AG04450 (cell line): ENCODE results near the gene PER1. TPM values are rescaled to one million over a fixed set of nuclear protein-coding genes. Genes with fewer than 3 reads are reported as not detected.

Experiments used
- CTCF ChIA-PET: fragments of 300-600, 350-600 bp; formaldehyde crosslinking; extraction: SDS; loops from one replicate; lab custom pipeline; 2022; ENCODE audit warnings: antibody characterized with exemption, inconsistent platforms; lab: Charles Lee
- POLR2A ChIA-PET: fragments of 350-600 bp; formaldehyde crosslinking; extraction: SDS; loops from one replicate; lab custom pipeline; 2021; ENCODE audit warnings: antibody characterized with exemption, inconsistent platforms; lab: Yijun Ruan, JAX
- DNase-seq: peaks from one replicate; pipeline ENCODE4 v3.0.0-alpha.2; 2011; ENCODE audit warnings: low read depth, low spot score
- H3K27ac ChIP-seq: one replicate; pipeline ENCODE4 v1.5.1; 2012; ENCODE audit warnings: low read depth, low read length, control low read depth
- H3K27me3 ChIP-seq: one replicate; pipeline ENCODE4 v1.6.0; 2012; ENCODE audit warnings: low read length; ENCODE audit not compliant: control insufficient read depth, insufficient read depth
- H3K4me3 ChIP-seq: 2 replicates; pipeline ENCODE4 v1.5.1; 2011; ENCODE audit warnings: mild to moderate bottlenecking, low read depth, low read length, control low read depth
- H3K9me3 ChIP-seq: 2 replicates; pipeline ENCODE4 v1.5.1; 2012; ENCODE audit warnings: low read length; ENCODE audit not compliant: control insufficient read depth, insufficient read depth
- polyA plus RNA-seq: library from polyadenylated mRNA; depleted of rRNA; stranded (reverse); fragments of >200 nt; gene quantifications from 2 replicates; pipeline ENCODE4 v1.2.3, GENCODE V29; 2011
- TF ChIP-seq, protein P1 (sequence below): IDR thresholded peaks from 2 replicates; pipeline ENCODE4 v1.5.1; 2011; ENCODE audit warnings: low read depth, low read length, control low read depth, inconsistent platforms

Gene PER1
- polyA plus RNA-seq, 1 experiment = 3.1 TPM

DNA sequence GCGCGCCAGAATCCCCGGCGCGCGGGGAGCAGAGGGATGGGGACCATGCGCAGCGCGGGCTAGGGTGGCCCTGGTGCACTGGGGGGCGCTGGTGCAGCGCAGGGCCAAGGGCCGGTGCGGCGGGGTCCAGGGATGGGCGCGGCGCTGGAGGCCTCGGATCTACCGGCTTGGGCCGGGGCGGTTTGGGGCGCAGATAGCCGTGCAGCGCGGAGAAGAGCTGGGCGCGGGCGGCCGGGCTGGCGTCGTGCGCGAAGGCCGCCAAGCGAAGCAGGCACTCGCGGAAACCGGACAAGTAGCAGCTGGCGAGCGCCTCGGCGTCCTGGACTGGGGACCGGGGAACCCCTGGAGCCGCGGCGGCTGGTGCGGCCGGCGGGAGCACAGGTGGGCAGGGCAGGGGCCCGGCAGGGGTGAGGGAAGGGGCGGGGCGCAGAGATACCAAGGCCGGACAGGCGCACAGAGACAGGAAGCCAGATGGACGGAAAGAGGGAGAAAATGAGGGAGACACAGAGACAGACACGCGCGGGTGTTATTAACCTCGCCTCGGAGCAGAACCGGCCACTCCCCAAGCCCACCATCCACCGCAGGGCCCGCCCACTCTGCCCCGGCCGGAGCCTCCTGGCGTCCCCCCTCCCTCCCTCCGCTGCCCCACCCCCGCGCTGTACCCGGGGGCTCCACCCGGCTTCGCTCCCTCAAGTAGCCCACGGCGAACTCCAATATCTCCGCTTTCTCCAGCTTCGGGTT lies 30.4 kb downstream of the PER1 start:
- ChIA-PET POLR2A (interaction anchor here (0.7 to 1.1 kb wide), 3 partner anchors 51 to 101 kb away, joined by 3 to 5 read pairs (median 3); no protein-coding TSS in a partner anchor), CTCF (interaction anchor here (0.6 to 1.2 kb wide), 3 partner anchors 12 to 55 kb away, joined by 3 read pairs; no protein-coding TSS in a partner anchor)
- Histone ChIP-seq H3K9me3 (no peaks in the 10 kb centered on the region; the same call in 1 of the 2 replicates), H3K4me3 (peak overlapping the region; percentile 69), H3K27ac (no peak overlapping the region), H3K27me3 (peaks cover 12% of the 10 kb centered on the region)
- TF ChIP-seq, protein P1, sequence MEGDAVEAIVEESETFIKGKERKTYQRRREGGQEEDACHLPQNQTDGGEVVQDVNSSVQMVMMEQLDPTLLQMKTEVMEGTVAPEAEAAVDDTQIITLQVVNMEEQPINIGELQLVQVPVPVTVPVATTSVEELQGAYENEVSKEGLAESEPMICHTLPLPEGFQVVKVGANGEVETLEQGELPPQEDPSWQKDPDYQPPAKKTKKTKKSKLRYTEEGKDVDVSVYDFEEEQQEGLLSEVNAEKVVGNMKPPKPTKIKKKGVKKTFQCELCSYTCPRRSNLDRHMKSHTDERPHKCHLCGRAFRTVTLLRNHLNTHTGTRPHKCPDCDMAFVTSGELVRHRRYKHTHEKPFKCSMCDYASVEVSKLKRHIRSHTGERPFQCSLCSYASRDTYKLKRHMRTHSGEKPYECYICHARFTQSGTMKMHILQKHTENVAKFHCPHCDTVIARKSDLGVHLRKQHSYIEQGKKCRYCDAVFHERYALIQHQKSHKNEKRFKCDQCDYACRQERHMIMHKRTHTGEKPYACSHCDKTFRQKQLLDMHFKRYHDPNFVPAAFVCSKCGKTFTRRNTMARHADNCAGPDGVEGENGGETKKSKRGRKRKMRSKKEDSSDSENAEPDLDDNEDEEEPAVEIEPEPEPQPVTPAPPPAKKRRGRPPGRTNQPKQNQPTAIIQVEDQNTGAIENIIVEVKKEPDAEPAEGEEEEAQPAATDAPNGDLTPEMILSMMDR = peak; percentile 43
- DNase-seq = no peak

DNA sequence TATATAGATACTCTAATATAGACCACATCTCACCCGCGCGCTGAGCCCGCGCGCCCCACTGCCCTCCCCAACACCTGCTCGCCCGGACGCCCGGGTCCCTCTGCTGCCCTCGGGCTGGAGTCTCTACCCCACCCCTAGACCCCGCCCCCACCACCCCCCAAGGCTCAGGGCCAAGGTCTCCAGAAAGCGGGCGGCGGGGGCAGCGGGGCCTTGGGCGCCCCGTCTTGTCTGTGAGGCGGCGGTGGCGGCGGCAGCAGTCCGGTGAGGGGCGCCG lies 30.9 kb downstream of the PER1 start:
- Histone ChIP-seq H3K4me3 (peak overlapping the region; percentile 69), H3K9me3 (no peaks in the 10 kb centered on the region; the same call in 1 of the 2 replicates), H3K27me3 (peaks cover 17% of the 10 kb centered on the region), H3K27ac (no peak overlapping the region)
- TF ChIP-seq, protein P1 = no peak
- no peak for DNase-seq
- CTCF ChIA-PET = no interaction called here
- POLR2A ChIA-PET = no interaction called here

DNA sequence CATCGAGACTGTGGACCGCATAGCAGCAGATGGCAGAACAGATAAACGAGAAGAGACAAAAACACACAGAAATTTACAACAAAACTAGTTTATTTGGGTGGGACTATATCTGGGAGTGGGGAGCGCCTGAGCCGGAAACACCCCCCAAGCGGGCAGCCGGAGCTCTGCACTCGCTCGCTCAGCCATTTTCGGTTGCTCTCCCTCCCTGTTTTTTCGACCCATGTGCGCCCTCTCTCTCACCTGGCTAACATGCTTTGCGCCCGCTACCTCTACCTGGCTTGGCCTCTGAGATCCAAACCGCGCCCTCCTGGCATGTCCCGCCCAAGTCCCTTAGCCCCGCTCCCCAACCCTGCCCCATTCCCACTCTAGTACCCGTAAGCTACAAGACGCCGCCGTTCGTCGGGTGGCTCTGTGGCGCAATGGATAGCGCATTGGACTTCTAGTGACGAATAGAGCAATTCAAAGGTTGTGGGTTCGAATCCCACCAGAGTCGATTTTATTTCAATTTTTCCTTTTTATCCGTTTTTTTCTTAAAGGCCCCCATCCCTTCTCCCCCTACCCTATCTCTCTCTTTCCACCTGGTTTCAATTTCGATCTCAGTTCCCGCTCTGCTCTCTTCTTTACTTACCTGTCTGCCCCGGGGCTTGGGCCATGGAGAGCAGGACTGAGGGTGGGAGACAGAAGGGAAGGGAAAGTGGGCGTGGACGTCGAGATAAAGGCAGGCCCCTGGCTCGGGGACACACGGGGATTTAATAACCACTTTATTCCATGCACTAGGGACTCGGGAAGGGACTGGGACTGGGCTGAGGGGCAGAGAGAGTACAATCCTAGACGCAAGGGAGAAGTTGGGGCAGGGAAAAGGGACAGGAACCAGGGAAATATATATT lies 31.4 kb downstream of the PER1 start:
- TF ChIP-seq, protein P1 = peak; percentile 36
- Histone ChIP-seq H3K27ac (no peak overlapping the region), H3K9me3 (no peaks in the 10 kb centered on the region; the same call in 1 of the 2 replicates), H3K4me3 (peak overlapping the region; percentile 69), H3K27me3 (peaks cover 22% of the 10 kb centered on the region)
- POLR2A ChIA-PET = interaction anchor here (1.5 to 2.8 kb wide), 2 partner anchors 53 to 90 kb away, joined by 4 to 18 read pairs; partner anchors contain the start of gene AURKB
- CTCF ChIA-PET = interaction anchor here (1.2 to 3.8 kb wide), 6 partner anchors 10 to 101 kb away, joined by 6 to 71 read pairs (median 24); no protein-coding TSS in a partner anchor
- no peak for DNase-seq

DNA sequence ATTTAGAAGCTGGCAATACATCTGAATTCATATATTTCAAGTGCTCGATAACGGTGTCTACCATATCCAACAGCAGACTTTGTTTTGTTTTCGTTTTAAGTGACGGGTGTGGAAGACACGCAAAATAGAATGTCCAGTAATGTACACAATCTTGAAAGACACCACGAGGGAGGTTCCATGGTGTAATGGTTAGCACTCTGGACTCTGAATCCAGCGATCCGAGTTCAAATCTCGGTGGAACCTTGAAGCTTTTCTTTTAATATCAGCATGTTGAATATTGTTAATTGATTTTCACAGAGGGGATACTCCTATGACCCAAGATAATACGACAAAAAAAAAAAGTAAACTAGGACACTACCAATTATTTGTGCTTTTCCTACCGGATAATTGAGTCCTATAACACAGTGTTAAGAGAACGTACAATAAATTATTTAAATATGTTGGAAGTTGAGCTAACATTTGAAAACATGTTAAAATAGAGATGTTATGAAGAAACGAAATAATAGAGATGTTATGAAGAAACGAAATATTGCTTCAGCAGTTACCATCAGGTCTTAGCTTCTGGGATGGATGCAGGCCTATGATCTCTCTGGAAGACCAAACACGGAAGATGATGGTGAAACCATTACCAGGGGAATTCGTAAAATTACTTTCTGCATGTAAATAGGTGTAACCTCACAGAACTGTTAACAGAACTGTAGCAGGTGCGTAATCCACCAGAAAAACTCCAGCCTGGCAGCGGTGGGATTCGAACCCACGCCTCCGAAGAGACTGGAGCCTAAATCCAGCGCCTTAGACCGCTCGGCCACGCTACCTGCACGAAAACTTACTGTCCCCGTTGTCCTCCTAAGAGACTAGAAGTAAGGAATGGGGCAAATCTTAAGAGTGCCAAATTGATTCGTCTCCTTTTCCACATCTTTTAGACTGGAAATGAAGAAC lies 32.4 kb downstream of the PER1 start:
- POLR2A ChIA-PET = interaction anchor here (0.6 to 2.8 kb wide), 8 partner anchors 31 to 107 kb away, joined by 3 to 18 read pairs (median 4); partner anchors contain the start of genes AURKB and BORCS6
- CTCF ChIA-PET = interaction anchor here (0.5 to 3.8 kb wide), 36 partner anchors 7 to 295 kb away, joined by 3 to 71 read pairs (median 6); partner anchors contain the start of gene BORCS6

More for the DNA sequence above, 32.4 kb downstream of the PER1 start:
- Histone ChIP-seq H3K27me3 (peaks cover 26% of the 10 kb centered on the region), H3K27ac (no peak overlapping the region), H3K4me3 (peak overlapping the region; percentile 69), H3K9me3 (no peaks in the 10 kb centered on the region; the same call in 1 of the 2 replicates)
- TF ChIP-seq, protein P1 = no peak
- peak; percentile 83 for DNase-seq
